ENCODE measurements around the gene TRIM48.
"Not testable (repeated sequence)": the region's sequence is repeated elsewhere in the genome, so short reads cannot be mapped to it uniquely, and the experiment has no call there.

Gene TRIM48, protein sequence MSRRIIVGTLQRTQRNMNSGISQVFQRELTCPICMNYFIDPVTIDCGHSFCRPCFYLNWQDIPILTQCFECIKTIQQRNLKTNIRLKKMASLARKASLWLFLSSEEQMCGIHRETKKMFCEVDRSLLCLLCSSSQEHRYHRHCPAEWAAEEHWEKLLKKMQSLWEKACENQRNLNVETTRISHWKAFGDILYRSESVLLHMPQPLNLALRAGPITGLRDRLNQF

GRCh38 chr11:55261855-55262254, at the start of gene TRIM48:
TRIM48 (plus strand) TSS chr11:55262155; CDS start chr11:55262268, 113 bp downstream.
- not testable (repeated sequence) for TF ChIP-seq ZBTB7A (IDR thresholded peaks at IDR 0.05; ENCODE audit: low read depth); EGR1 (IDR thresholded peaks at IDR 0.05)
- TF ChIP-seq, protein P1, sequence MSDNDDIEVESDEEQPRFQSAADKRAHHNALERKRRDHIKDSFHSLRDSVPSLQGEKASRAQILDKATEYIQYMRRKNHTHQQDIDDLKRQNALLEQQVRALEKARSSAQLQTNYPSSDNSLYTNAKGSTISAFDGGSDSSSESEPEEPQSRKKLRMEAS (IDR thresholded peaks at IDR 0.05): not testable (repeated sequence)

- TF ChIP-seq RAD21 (IDR thresholded peaks at IDR 0.05; ENCODE audit: low read depth): no peak
- no peak for TF ChIP-seq CREB1 (IDR thresholded peaks at IDR 0.05; ENCODE audit: low read depth)
- TF ChIP-seq, protein P2, sequence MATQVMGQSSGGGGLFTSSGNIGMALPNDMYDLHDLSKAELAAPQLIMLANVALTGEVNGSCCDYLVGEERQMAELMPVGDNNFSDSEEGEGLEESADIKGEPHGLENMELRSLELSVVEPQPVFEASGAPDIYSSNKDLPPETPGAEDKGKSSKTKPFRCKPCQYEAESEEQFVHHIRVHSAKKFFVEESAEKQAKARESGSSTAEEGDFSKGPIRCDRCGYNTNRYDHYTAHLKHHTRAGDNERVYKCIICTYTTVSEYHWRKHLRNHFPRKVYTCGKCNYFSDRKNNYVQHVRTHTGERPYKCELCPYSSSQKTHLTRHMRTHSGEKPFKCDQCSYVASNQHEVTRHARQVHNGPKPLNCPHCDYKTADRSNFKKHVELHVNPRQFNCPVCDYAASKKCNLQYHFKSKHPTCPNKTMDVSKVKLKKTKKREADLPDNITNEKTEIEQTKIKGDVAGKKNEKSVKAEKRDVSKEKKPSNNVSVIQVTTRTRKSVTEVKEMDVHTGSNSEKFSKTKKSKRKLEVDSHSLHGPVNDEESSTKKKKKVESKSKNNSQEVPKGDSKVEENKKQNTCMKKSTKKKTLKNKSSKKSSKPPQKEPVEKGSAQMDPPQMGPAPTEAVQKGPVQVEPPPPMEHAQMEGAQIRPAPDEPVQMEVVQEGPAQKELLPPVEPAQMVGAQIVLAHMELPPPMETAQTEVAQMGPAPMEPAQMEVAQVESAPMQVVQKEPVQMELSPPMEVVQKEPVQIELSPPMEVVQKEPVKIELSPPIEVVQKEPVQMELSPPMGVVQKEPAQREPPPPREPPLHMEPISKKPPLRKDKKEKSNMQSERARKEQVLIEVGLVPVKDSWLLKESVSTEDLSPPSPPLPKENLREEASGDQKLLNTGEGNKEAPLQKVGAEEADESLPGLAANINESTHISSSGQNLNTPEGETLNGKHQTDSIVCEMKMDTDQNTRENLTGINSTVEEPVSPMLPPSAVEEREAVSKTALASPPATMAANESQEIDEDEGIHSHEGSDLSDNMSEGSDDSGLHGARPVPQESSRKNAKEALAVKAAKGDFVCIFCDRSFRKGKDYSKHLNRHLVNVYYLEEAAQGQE (IDR thresholded peaks at IDR 0.05; ENCODE audit: low read depth): no peak
- TF ChIP-seq ZBTB7A (IDR thresholded peaks at IDR 0.05; ENCODE audit: low read depth): no peak
- TF ChIP-seq, protein P1 (IDR thresholded peaks at IDR 0.05): no peak
- TF ChIP-seq, protein P3, sequence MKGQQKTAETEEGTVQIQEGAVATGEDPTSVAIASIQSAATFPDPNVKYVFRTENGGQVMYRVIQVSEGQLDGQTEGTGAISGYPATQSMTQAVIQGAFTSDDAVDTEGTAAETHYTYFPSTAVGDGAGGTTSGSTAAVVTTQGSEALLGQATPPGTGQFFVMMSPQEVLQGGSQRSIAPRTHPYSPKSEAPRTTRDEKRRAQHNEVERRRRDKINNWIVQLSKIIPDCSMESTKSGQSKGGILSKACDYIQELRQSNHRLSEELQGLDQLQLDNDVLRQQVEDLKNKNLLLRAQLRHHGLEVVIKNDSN (IDR thresholded peaks at IDR 0.05): no peak
- TF ChIP-seq FOXM1 (IDR thresholded peaks at IDR 0.05; ENCODE audit: borderline replicate concordance, low read depth): no peak
- TF ChIP-seq TAF1 (IDR thresholded peaks at IDR 0.05; ENCODE audit: low read depth): no peak
- TF ChIP-seq CEBPB (IDR thresholded peaks at IDR 0.05): no peak
- no peak for TF ChIP-seq NFIC (IDR thresholded peaks at IDR 0.05)
- TF ChIP-seq YY1 (IDR thresholded peaks at IDR 0.05; ENCODE audit: low read depth): no peak
- TF ChIP-seq EGR1 (IDR thresholded peaks at IDR 0.05): no peak
- TF ChIP-seq TEAD4 (IDR thresholded peaks at IDR 0.05): no peak
Measured at GRCh38 chr11:55263081-55263480, 1.1 kb downstream of the TRIM48 start.
